AG08396 (cell line): ENCODE results near the gene BIRC2.

Experiments used
- DNase-seq: peaks from one replicate; pipeline ENCODE4 v3.0.0; 2012; ENCODE audit warnings: low spot score, mixed read lengths

Gene BIRC2

GRCh38 chr11:102402548-102402947 lies 55.5 kb downstream of the BIRC2 start:
- DNase-seq = no peak

- no peak for DNase-seq
Observed at GRCh38 chr11:102405501-102405900, 58.5 kb downstream of the BIRC2 start.

GRCh38 chr11:102406099-102406498 lies 59.1 kb downstream of the BIRC2 start:
- DNase-seq = no peak

- DNase-seq = no peak
Observed at GRCh38 chr11:102407901-102408300, 60.9 kb downstream of the BIRC2 start.

GRCh38 chr11:102408339-102408738 lies 61.3 kb downstream of the BIRC2 start:
- no peak for DNase-seq

GRCh38 chr11:102410382-102410784 lies 63.4 kb downstream of the BIRC2 start:
- no peak for DNase-seq

GRCh38 chr11:102411142-102411541 lies 64.1 kb downstream of the BIRC2 start:
- DNase-seq = no peak

- DNase-seq = no peak
Observed at GRCh38 chr11:102413497-102413896, 66.5 kb downstream of the BIRC2 start.

- DNase-seq = no peak
Observed at GRCh38 chr11:102414559-102414958, 67.5 kb downstream of the BIRC2 start.

- DNase-seq = no peak
Observed at GRCh38 chr11:102415304-102415916, 68.4 kb downstream of the BIRC2 start.

- DNase-seq = no peak
Observed at GRCh38 chr11:102416976-102417375, 70.0 kb downstream of the BIRC2 start.

GRCh38 chr11:102419181-102419580 lies 72.2 kb downstream of the BIRC2 start:
- DNase-seq = no peak

GRCh38 chr11:102420547-102420946 lies 73.5 kb downstream of the BIRC2 start:
- no peak for DNase-seq

GRCh38 chr11:102421261-102421660 lies 74.2 kb downstream of the BIRC2 start:
- no peak for DNase-seq

- no peak for DNase-seq
Observed at GRCh38 chr11:102422817-102423712, 76.1 kb downstream of the BIRC2 start.

GRCh38 chr11:102423936-102424335 lies 76.9 kb downstream of the BIRC2 start:
- DNase-seq = no peak

GRCh38 chr11:102426000-102426399 lies 79.0 kb downstream of the BIRC2 start:
- no peak for DNase-seq

- no peak for DNase-seq
Observed at GRCh38 chr11:102426570-102426969, 79.6 kb downstream of the BIRC2 start.

- DNase-seq = no peak
Observed at GRCh38 chr11:102427068-102427467, 80.1 kb downstream of the BIRC2 start.
